ENCODE data around the gene DISC1.
"Not testable (repeated sequence)": the region's sequence is repeated elsewhere in the genome, so short reads cannot be mapped to it uniquely, and the experiment has no call there.

DISC1 gene

DNA sequence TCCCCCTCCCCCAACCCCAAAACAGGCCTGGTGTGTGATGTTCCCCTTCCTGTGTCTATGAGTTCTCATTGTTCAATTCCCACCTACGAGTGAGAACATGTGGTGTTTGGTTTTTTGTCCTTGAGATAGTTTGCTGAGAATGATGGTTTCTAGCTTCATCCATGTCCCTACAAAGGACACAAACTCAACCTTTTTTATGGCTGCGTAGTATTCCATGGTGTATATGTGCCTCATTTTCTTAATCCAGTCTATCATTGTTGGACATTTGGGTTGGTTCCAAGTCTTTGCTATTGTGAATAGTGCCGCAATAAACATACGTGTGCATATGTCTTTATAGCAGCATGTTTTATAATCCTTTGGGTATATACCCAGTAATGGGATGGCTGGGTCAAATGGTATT is 102.4 kb downstream of the DISC1 start:
- not testable (repeated sequence) for DNase-seq (ENCODE audit: low read depth)

GRCh38 chr1:231729544-231729943 is 103.0 kb downstream of the DISC1 start:
- DNase-seq (ENCODE audit: low read depth): no peak

DNA sequence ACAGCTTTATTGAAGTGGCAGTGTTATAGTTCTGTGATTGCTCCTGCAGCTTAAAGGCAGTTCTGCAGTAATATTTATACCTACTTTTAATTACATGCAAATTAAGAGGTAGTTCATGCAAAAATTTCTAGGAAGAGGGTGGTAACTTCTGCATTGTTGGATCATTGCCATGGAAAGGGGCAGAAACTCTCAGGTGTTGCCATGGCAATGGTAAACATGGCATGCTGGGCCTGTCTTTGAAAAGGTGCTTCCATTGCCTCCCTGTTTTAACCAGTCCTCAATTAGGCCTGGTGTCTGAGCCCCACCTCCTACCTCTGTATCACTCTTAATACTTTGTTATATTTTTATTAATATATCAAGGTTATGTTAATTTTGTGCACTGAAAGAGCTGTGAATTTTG is 104.7 kb downstream of the DISC1 start:
- no peak for DNase-seq (ENCODE audit: low read depth)

DNA sequence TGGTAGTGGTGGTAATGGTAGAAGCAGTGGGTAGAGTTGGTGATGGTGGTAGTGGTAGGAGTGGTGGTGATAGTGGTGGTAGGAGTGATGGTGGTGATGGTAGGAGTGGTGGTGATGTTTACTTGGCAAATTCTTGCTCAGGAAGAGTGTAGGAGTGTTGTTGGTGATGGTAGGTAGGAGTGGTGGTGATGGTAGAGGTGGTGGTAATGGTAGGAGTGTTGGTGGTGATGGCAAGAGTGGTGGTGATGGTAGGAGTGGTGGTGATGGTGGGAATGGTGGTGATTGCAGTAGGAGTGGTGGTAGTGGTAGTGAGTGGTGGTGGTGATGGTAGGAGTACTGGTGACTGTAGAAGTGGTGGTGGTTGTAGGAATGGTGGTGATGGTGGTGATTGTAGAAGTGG is 106.5 kb downstream of the DISC1 start:
- DNase-seq (ENCODE audit: low read depth): no peak

GRCh38 chr1:231733672-231734071 is 107.1 kb downstream of the DISC1 start:
- no peak for DNase-seq (ENCODE audit: low read depth)

DNA sequence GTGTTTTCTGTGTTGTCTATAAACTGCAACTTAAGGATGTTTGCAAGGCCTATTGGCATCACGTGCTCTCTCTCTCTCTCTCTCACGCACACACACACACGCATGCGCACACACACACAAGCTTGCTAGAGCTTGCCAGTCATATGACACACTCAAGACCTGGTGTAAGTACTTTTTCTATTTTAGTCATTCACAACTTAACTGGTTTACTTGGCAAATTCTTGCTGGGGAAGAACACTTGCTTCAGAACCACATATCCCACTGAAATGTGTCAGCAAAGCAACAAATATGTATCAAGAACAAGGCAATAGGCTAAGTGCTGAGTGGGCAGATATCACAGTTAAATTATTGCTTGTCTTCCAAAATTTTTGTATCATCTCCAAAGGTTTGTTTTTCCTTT is 107.8 kb downstream of the DISC1 start:
- DNase-seq (ENCODE audit: low read depth): no peak

DNA sequence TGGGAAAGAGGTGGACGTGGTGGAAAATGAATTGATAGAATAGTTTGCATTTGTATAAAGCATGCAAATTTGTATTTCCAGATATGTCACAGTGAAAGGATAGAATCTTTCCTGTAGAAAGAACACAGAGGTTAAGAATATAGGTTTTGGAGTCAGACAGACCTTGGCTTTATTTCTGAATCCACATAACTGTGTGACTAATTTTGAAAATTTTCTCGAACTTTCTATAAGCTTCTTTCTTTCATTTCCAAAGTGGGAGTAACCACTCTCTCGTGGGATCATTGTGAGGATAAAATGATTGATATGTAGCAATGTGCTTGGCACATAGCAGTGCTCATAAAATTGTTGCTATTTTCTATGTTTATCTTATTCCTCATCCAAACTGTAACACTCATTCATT is 108.8 kb downstream of the DISC1 start:
- no peak for DNase-seq (ENCODE audit: low read depth)

- DNase-seq (ENCODE audit: low read depth): no peak
Observed at GRCh38 chr1:231735941-231736340, 109.4 kb downstream of the DISC1 start.

- DNase-seq (ENCODE audit: low read depth): no peak
Observed at GRCh38 chr1:231736464-231736863, 109.9 kb downstream of the DISC1 start.

- DNase-seq (ENCODE audit: low read depth): no peak
Observed at GRCh38 chr1:231738554-231738953, 112.0 kb downstream of the DISC1 start.

DNA sequence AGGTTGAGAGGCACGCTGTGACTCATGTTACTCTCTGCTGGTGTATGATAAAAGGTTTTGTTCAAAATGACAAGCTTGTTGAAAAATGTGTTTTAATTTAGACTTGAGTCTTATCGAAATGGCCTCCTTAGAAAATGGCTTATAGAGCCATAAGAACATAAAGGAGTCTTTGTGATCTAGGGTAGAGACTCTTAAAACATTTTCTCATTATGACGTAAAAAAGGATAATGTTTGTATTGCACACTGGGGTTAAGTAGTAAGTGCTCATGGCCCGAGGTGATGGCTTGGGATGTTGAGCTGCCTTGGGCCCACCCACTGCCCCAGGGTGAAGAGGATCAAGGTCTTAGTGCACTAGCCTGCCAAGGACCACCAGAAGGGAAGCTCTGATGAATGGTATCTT is 117.4 kb downstream of the DISC1 start:
- DNase-seq (ENCODE audit: low read depth): no peak

GRCh38 chr1:231748760-231749415 is 122.3 kb downstream of the DISC1 start:
- no peak for DNase-seq (ENCODE audit: low read depth)

DNA sequence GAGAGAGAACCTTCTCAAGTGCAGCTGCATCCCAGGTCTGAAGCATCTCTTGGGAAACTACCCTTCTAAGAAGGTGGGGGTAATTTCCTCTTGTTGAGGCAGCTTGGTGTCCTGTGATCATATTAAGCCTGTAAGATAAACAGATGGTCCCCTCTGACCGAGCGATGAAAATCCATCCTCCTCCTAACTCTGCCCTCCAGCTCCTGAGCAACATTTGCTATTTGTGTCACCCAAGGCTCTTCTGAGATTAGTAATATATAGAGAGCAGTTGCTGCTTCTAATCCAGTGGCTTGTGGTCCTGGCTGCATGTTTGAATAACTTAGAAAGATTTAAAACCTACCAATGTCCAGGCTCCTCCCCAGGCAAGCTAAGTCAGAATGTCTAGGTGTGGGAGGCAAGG is 123.7 kb downstream of the DISC1 start:
- DNase-seq (ENCODE audit: low read depth): no peak

DNA sequence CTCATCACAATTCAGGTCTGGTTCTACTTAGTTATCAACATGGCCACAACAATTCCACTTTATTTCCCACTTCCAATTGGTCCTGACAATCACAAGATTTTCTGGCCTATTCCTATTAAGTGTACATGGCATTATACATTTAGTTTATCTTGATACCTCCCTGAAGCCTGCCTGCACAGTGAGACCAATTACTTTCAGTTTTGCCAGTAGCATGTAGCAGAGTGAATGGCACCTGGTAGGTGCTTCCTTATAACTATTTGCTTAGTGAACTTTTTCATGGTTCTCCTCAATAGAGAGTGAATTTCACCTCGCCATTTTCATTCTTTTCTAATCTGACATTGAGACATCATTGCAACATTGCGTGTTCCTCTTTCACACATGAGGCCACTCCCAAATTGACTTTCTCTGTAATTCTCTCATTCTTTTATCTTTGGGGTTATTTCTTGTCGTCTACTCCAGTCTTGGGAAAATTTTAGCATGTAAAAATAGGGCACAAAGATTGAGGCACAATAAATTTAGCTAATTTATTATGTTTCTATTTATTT is 124.3 kb downstream of the DISC1 start:
- no peak for DNase-seq (ENCODE audit: low read depth)

- no peak for DNase-seq (ENCODE audit: low read depth)
Observed at GRCh38 chr1:231751415-231751814, 124.8 kb downstream of the DISC1 start.

- DNase-seq (ENCODE audit: low read depth): no peak
Observed at GRCh38 chr1:231753313-231753712, 126.7 kb downstream of the DISC1 start.

- no peak for DNase-seq (ENCODE audit: low read depth)
Observed at GRCh38 chr1:231757101-231757404, 130.5 kb downstream of the DISC1 start.

DNA sequence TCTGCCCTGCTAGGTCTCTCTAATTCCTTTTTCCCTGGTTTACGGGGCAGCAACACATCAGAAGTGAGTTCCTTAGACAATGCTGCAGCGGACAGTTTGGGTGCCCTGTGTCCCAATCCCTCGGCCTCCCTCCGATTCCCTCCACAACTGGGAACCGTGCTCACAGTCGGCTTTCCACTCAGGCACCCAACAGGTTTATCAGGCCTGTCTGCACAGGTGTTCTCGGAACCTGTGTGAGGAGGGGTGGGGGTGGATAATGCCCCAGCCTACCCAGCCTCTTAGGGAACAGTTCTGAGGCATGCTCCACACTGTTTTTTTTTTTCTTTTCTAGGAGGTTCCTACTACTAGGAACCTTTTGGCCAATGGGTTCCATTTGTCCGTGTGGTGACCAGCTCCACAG is 131.2 kb downstream of the DISC1 start:
- DNase-seq (ENCODE audit: low read depth): no peak

GRCh38 chr1:231761252-231761651 is 134.7 kb downstream of the DISC1 start:
- DNase-seq (ENCODE audit: low read depth): no peak

GRCh38 chr1:231761747-231762541 is 135.4 kb downstream of the DISC1 start:
- no peak for DNase-seq (ENCODE audit: low read depth)

- DNase-seq (ENCODE audit: low read depth): no peak
Observed at GRCh38 chr1:231763456-231763855, 136.9 kb downstream of the DISC1 start.

DNA sequence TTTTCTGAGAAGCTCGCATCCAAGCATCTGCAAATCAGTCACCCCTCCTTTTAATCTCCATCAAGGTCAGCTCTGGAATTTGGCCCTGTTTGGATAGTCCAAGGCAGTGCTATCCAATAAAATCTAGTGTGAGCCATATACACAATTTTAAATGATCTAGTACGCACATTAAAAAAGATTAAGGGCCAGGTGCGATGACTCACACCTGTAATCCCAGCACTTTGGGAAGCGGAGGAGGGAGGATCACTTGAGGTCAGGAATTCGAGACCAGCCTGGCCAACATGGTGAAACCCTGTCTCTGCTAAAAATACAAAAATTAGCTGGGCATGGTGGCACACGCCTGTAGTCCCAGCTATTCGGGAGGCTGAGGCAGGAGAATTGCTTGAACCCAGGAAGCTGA is 139.2 kb downstream of the DISC1 start:
- not testable (repeated sequence) for DNase-seq (ENCODE audit: low read depth)

- no peak for DNase-seq (ENCODE audit: low read depth)
Observed at GRCh38 chr1:231767471-231767870, 140.9 kb downstream of the DISC1 start.

GRCh38 chr1:231768416-231768815 is 141.8 kb downstream of the DISC1 start:
- no peak for DNase-seq (ENCODE audit: low read depth)

Data from stimulated activated CD8-positive, alpha-beta memory T cell treated with anti-CD3 and anti-CD28 coated beads, Interleukin-12 subunit alpha, Interleukin-12 subunit beta, amount 100 ng/mL, for 4 hours (primary cell).